Brain microvascular endothelial cell (primary cell): ENCODE measurements around the gene LIN7B.

Source experiments
- DNase-seq: peaks from one replicate; pipeline ENCODE4 v3.0.0-alpha.2; 2020
- H3K27ac ChIP-seq: fragments of 250-450 bp; sonication (Bioruptor Pico); 2 replicates; pipeline ENCODE4 v1.5.1; 2020; ENCODE audit warnings: mild to moderate bottlenecking, moderate library complexity
- H3K27me3 ChIP-seq: fragments of 250-450 bp; sonication (Bioruptor Pico); replicated peaks from 2 replicates; pipeline ENCODE4 v1.5.1; 2020; ENCODE audit warnings: mild to moderate bottlenecking
- H3K36me3 ChIP-seq: fragments of 250-450 bp; sonication (Bioruptor Pico); replicated peaks from 2 replicates; pipeline ENCODE4 v1.5.1; 2020; ENCODE audit warnings: mild to moderate bottlenecking
- H3K4me3 ChIP-seq: 2 replicates; pipeline ENCODE4 v1.5.1; 2011; ENCODE audit warnings: low read depth, mild to moderate bottlenecking, control low read depth, low read length, moderate library complexity
- in situ Hi-C: cut with HindIII; loops from 2 replicates; pipeline ENCODE4 v1.10.0; 2017; ENCODE audit warnings: low sequenced_read_pairs, low pct_ligation_motif_present
- TF ChIP-seq, protein P1 (sequence below): IDR thresholded peaks from 2 replicates; pipeline ENCODE4 v1.5.1; 2011; ENCODE audit warnings: low read depth, mild to moderate bottlenecking, moderate library complexity, low read length, control low read depth, inconsistent platforms; ENCODE audit errors: missing control alignments

The LIN7B gene

GRCh38 chr19:49114630-49115363 lies 627 bp downstream of the LIN7B start:
- peak overlapping the region; percentile 73 for H3K4me3 ChIP-seq
- in situ Hi-C loops, result no loop called here
- TF ChIP-seq, protein P1, sequence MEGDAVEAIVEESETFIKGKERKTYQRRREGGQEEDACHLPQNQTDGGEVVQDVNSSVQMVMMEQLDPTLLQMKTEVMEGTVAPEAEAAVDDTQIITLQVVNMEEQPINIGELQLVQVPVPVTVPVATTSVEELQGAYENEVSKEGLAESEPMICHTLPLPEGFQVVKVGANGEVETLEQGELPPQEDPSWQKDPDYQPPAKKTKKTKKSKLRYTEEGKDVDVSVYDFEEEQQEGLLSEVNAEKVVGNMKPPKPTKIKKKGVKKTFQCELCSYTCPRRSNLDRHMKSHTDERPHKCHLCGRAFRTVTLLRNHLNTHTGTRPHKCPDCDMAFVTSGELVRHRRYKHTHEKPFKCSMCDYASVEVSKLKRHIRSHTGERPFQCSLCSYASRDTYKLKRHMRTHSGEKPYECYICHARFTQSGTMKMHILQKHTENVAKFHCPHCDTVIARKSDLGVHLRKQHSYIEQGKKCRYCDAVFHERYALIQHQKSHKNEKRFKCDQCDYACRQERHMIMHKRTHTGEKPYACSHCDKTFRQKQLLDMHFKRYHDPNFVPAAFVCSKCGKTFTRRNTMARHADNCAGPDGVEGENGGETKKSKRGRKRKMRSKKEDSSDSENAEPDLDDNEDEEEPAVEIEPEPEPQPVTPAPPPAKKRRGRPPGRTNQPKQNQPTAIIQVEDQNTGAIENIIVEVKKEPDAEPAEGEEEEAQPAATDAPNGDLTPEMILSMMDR, result no peak
- DNase-seq, result peak; percentile 23
- no peaks in the 10 kb centered on the region for H3K27me3 ChIP-seq
- no peak overlapping the region for H3K27ac ChIP-seq
- H3K36me3 ChIP-seq, result no peaks in the 10 kb centered on the region

DNA sequence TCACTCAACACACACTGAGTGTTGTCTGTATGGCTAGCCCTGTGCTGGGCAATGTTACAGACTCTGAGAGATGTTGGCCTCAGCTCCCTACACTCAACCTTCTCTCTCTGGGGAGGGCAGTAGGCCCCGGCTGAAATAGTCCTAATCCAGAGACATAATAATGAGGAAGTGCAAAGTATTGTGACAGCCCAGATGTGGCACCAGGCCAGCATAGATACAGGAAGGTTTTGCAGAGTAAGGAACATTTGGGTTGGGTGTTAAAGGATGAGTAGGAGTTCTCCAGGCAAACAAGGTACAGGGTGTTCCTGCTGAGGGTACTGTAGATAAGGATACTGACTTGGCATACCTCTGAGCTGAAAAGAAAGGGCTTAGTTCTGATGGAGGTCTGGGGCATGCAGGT lies 2.4 kb downstream of the LIN7B start:
- TF ChIP-seq, protein P1, result no peak
- in situ Hi-C loops, result no loop called here
- no peak for DNase-seq

GRCh38 chr19:49117677-49118564 lies 3.8 kb downstream of the LIN7B start:
- Histone ChIP-seq H3K27me3 (no peaks in the 10 kb centered on the region), H3K27ac (peak overlapping the region; percentile 73), H3K4me3 (peak overlapping the region; percentile 68), H3K36me3 (no peaks in the 10 kb centered on the region)
- DNase-seq, result no peak
- in situ Hi-C loops, result no loop called here
- TF ChIP-seq, protein P1, result no peak

More for the DNA sequence above, 2.4 kb downstream of the LIN7B start:
- H3K36me3 ChIP-seq, result no peaks in the 10 kb centered on the region
- no peaks in the 10 kb centered on the region for H3K27me3 ChIP-seq
- no peak overlapping the region for H3K27ac ChIP-seq
- H3K4me3 ChIP-seq, result no peak overlapping the region

DNA sequence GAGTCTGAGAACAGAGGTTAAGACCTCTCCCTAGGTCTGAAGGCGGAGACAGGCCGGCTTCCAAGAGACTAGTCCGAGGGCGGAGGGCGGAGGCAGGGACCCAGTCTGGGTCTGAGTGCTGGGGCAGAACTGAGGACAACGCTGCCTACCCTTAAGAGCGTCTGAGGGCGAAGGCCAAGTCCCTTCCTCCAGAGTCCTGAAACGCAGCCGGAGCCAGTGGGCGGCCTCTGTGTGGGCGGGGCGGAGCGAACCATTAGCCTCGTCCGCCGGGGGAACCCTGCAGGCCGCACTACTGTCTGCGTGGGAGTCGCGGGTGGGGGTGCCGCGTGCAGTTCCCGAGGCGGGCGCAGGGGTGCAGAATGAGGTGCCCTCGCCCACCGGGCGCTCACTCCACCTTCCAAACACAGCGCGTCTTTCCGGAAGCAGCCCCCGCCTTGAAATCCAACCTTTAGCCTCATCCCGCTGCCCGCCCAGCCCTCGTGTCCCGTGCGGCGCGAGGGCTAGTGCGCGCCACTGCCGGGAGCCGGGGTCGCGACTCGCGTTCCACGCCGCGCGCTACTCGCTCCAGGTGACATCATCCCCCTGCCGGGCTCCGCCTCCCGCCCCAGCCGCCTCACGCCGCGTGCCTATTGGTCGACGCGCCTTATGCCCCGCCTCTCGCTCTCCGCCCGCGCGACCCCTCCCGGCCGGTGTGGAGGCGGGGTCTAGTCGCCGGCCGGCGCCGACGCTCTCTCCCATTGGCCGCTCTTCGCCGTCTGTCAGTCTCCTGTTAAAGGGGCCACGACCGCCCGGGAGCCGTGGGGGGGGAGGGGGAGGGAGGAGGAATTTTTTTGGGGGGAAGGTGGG lies 4.6 kb downstream of the LIN7B start, which contains the start of gene C19orf73:
TSS of gene C19orf73 (minus strand) at position 579 of the 846 bp plus-strand sequence. CDS start at position 458, 121 bp downstream.
- H3K4me3 ChIP-seq, result peak within 1 kb of the TSS; percentile 68
- H3K27me3 ChIP-seq, result no peaks in the 10 kb centered on the region
- in situ Hi-C loops, result no loop called here
- peak within 1 kb of the TSS; percentile 73 for H3K27ac ChIP-seq
- TF ChIP-seq, protein P1, result no peak
- H3K36me3 ChIP-seq, result no peaks in the 10 kb centered on the region
- DNase-seq, result peak; percentile 81
